Measurements from ENCODE around the gene STK11.

- TF ChIP-seq CTCF (IDR thresholded peaks at IDR 0.05) (no peak), POLR2A (IDR thresholded peaks at IDR 0.05) (no peak)
These were observed 11.8 kb downstream of the STK11 start for GRCh38 chr19:1217366-1217765.

Data from testis (tissue), 2 donors.